DND-41 (cell line): Measurements from ENCODE around the gene SPACDR.

ENCODE experiments used
- EZH2 ChIP-seq: IDR thresholded peaks from 3 replicates; pipeline ENCODE4 v1.6.1; 2012; ENCODE audit warnings: borderline replicate concordance, low read depth, mild to moderate bottlenecking, moderate library complexity, low read length, inconsistent platforms; ENCODE audit not compliant: severe bottlenecking
- TF ChIP-seq, protein P1 (sequence below): IDR thresholded peaks from 2 replicates; pipeline ENCODE4 v1.5.1; 2012; ENCODE audit warnings: borderline replicate concordance, low read length, moderate library complexity, mild to moderate bottlenecking; ENCODE audit not compliant: poor library complexity, severe bottlenecking; ENCODE audit errors: extremely low read depth

DNA sequence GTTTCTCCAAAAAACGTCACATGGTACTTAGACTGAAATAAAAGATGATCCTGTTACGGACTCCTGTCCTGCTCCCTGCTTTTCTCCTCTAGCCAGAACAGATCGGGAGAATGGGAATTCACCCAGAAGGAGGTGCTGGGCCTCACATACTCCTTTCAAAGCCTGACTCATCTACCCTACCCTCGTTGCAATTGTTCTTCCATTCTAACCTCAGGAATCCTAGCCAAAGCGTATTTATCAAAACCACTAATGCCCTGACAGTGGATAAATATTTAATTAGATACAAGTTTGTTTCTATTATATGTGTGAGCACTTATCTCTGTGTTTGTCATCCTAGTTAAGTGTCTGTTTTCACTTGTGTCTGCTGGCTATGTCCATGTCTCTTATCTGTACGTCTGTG is 57.3 kb downstream of the SPACDR start:
- TF ChIP-seq, protein P1, sequence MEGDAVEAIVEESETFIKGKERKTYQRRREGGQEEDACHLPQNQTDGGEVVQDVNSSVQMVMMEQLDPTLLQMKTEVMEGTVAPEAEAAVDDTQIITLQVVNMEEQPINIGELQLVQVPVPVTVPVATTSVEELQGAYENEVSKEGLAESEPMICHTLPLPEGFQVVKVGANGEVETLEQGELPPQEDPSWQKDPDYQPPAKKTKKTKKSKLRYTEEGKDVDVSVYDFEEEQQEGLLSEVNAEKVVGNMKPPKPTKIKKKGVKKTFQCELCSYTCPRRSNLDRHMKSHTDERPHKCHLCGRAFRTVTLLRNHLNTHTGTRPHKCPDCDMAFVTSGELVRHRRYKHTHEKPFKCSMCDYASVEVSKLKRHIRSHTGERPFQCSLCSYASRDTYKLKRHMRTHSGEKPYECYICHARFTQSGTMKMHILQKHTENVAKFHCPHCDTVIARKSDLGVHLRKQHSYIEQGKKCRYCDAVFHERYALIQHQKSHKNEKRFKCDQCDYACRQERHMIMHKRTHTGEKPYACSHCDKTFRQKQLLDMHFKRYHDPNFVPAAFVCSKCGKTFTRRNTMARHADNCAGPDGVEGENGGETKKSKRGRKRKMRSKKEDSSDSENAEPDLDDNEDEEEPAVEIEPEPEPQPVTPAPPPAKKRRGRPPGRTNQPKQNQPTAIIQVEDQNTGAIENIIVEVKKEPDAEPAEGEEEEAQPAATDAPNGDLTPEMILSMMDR = no peak
- TF ChIP-seq EZH2 = no peak
